HG02840 (cell line): ENCODE results near the gene TTC38.

Experiments
- ATAC-seq: cut with Tn5 transposase; IDR thresholded peaks from one replicate; pipeline ENCODE4 v1.9.1; 2021; ENCODE audit warnings: mild to moderate bottlenecking, moderate library complexity, moderate number of reproducible peaks; ENCODE audit not compliant: unreplicated experiment, low FRiP score

TTC38 gene

GRCh38 chr22:46267431-46268279 is at the start of gene TTC38:
Gene TTC38 (plus strand): TSS chr22:46268008. CDS start chr22:46268040, 32 bp downstream.
- ATAC-seq, result no peak

DNA sequence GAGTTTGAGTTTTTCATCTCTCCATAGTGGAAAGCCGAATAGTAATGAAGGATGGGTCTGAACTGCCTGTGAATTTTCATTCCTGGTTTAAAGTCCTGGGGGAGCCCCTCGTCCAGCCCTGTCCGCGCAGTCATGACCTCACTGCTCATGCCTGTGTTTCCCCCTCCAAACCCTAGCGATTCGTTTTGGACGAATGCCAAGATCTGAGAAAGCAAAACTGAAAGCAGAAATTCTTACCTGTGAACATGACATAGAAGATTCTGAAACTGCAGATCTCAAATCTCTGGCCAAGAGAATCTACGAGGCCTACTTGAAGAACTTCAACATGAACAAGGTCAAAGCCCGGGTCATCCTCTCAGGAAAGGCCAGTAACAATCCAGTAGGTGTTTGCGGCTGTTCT is 48.2 kb upstream of the TTC38 start:
- ATAC-seq, result no peak

GRCh38 chr22:46220921-46221320 is 46.9 kb upstream of the TTC38 start:
- no peak for ATAC-seq

DNA sequence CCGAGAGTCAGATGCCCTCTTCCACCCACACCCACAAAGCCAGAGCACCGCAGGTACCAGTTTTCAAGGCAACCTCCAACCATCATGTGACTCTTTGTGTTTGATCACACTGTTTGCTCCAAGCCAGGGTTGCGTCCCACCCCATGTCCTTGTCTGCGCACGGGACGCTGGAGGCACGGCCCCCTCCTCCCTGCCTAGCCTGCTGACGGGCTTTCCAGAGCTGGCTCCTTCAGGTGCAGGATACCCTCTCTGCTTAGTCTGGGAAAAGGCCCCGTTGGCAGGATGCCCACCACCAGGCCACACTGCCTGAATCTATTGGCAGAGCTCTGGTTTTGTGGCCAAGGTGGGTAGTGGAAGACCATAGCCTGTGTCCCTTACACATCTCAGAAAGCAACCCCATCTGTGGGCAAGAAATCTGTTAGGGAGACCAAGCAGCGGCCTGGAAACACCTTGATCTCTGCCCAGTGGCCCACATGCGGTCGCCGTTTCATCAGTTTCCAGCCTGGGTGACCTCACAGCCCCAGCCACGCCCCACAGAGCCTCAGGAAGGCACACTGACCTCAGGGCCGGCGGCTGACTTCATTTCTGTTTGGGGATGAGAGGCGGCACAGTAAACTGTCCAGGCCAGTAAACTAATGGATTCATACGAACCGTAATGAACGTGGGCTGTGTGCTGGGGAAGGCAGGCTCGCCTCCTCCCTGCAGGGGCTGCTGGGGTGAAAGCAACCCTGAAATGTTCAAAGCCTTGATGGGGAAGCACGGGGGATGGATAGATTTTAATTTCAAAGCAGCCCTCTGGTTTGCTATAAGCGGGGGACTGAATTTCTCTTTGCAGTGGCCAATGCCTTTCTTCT is 43.5 kb upstream of the TTC38 start:
- ATAC-seq, result no peak

DNA sequence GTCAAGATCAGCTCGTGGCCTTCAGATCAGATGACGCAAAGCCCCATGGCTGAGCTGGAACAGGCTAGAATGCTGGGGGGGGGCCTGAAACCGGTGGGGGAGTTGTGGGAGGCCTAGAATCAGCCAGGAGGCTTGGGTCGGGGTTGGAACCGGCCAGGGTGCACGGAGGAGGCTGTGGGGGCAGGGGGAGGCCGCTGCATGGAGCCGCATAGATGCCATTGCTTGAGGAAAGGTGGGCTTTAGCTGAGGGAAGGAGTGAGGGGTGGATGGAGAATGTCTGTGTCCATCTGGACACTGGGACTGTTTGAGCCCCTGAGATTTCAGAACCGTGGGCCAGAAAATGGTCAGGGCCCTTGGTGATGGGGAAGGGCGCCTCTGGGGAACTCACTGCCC is 42.9 kb upstream of the TTC38 start:
- no peak for ATAC-seq

- no peak for ATAC-seq
Observed at GRCh38 chr22:46225631-46226030, 42.2 kb upstream of the TTC38 start.

DNA sequence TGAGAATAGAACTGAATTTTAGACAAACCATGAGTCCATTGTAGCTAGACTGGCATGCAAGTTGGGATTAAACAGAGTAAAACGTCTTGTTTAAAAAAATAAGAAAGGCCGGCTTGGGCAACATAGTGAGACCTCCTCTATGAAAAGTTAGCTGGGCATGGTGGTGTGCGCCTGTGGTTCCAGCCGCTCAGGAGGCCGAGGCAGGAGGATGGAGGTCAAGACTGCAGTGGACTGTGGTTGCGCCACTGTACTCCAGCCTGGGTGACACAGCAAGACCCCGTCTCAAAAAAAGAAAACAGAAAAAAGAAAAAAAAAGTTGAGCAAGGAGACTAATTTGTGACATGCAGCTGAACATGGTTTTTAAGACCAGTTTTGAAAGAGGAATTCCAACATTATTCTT is 41.2 kb upstream of the TTC38 start:
- ATAC-seq, result no peak

DNA sequence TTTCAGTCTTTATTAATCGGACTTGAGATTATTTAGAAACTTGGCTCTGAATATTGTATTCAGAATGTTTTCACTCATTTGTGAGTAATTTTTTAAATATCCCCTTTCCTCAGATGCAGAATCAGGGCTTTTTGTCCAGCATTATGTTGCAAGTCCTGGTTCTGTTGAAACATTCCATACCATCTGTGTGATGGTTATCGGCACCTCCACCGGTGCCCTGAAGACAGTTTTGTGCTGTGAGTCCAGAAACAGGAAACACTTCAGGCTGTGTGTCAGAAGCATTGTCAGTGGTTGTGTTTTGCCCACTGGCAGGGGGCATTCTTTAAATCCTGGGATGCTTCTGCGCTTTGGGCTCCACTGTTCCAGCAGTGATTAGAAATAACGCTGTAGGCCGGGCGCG is 38.1 kb upstream of the TTC38 start:
- no peak for ATAC-seq

- no peak for ATAC-seq
Observed at GRCh38 chr22:46230262-46230901, 37.4 kb upstream of the TTC38 start.

GRCh38 chr22:46233231-46233630 is 34.6 kb upstream of the TTC38 start:
- ATAC-seq, result no peak

GRCh38 chr22:46234969-46235368 is 32.8 kb upstream of the TTC38 start:
- ATAC-seq, result no peak

DNA sequence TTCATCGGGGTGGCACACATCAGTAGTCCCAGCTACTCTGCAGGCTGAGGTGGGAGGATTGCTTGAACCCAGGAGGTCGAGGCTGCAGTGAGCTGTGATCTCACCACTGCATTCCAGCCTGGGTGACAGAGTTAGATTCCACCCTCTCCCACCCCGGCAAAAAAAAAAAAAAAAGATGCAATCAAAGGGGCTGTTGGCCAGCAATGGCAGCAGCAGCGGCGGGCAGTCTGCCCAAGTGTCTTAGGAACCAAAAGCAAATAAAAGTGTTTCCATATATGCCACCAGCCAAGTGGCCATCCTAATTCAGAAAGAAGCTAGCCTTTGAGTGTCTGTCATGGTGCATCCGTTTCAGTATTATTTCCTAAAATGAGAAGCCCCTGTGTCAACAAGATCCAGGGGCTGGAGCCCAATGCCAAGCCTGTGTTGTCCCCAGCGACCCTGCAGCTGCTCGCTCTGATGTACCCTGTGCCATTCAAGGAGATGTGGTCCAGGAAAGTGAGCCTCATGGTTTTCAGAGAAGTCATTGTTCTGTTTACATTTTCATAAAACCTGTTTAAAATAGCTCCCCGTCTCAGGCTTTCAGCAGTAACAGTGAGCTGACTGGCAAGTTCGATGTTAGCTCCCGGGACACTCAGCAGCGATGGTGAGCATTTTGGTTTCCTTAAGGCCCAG is 30.2 kb upstream of the TTC38 start:
- no peak for ATAC-seq

- no peak for ATAC-seq
Observed at GRCh38 chr22:46238541-46238940, 29.3 kb upstream of the TTC38 start.

GRCh38 chr22:46239261-46240048 is 28.4 kb upstream of the TTC38 start:
- ATAC-seq, result no peak

- no peak for ATAC-seq
Observed at GRCh38 chr22:46240073-46240472, 27.7 kb upstream of the TTC38 start.

DNA sequence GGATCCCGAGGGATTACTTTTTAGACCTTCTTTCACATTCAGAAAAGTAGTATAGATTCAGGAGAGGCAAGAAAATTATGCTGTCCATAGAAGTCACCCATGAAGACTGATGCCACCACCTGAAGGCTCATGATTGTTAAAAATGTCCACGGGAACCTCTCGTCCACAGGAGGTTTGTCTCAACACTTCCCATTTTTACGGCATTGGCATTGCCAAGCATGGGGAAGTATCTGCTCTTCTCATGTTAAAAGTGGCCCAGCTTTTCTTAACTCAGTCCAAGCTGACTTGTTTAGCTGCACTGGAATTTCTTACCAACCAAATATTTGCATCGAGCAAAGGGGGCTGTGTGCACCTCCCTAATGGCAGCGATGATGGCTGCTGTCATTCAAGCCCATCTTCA is 27.3 kb upstream of the TTC38 start:
- no peak for ATAC-seq

DNA sequence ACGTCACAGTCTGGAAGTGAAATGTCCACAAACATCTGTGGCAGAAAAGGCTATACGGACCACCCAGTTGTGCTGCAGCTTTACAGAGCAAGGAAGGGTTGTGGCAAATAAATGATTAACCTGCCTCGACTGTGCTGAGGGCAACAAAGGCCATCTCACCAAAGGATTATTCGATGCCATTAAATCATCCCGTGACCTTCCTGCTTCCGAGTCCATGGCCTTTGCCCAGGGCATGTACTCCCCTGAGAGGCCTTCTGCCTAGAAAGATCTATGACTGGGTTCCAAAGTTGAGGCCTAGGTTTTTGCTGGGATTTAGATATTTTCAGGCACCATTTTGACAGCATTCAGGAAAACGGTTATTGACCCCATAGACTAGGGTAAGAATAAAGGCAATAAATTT is 26.9 kb upstream of the TTC38 start:
- no peak for ATAC-seq

GRCh38 chr22:46241396-46242007 is 26.3 kb upstream of the TTC38 start:
- ATAC-seq, result no peak

DNA sequence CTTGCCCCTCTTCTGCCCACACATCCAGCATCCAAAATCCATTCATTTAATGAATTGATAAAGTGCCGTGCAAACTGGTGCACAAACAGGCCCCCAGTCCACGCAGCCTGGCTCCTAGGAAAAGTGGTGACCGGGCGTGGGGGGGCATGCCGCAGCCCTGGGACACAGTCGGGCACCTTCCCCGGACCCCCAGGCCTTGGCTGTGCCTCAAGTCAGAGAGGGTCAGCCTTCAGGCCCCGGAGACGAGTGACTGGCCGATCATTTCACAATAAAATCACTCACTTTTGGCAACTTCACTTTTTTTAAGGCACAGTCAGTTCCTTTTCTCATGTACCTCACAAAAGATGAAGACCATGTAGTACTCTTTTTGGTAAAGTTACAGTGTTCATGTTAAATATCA is 25.7 kb upstream of the TTC38 start:
- ATAC-seq, result no peak
